HG02678 (cell line): ENCODE results near the gene OSBPL1A.

Source experiments
- ATAC-seq: cut with Tn5 transposase; IDR thresholded peaks from one replicate; pipeline ENCODE4 v1.9.1; 2021; ENCODE audit warnings: mild to moderate bottlenecking, moderate library complexity; ENCODE audit not compliant: unreplicated experiment

The OSBPL1A gene

GRCh38 chr18:24138409-24138788 is 259.2 kb downstream of the OSBPL1A start:
- ATAC-seq: peak; percentile 24

GRCh38 chr18:24136967-24137373 is 260.7 kb downstream of the OSBPL1A start:
- ATAC-seq: no peak

- ATAC-seq: no peak
These were observed 267.1 kb downstream of the OSBPL1A start for GRCh38 chr18:24130494-24130893.

GRCh38 chr18:24128700-24129099 is 268.9 kb downstream of the OSBPL1A start:
- no peak for ATAC-seq

GRCh38 chr18:24127735-24128134 is 269.9 kb downstream of the OSBPL1A start:
- no peak for ATAC-seq

GRCh38 chr18:24126155-24126961 is 271.3 kb downstream of the OSBPL1A start:
- ATAC-seq: no peak

GRCh38 chr18:24121625-24122024 is 276.0 kb downstream of the OSBPL1A start:
- no peak for ATAC-seq

GRCh38 chr18:24120676-24121075 is 276.9 kb downstream of the OSBPL1A start:
- ATAC-seq: no peak

- peak; percentile 76 for ATAC-seq
These were observed 278.7 kb downstream of the OSBPL1A start for GRCh38 chr18:24118750-24119577.

- ATAC-seq: no peak
These were observed 282.0 kb downstream of the OSBPL1A start for GRCh38 chr18:24115628-24116027.

- no peak for ATAC-seq
These were observed 282.6 kb downstream of the OSBPL1A start for GRCh38 chr18:24114924-24115549.

GRCh38 chr18:24112874-24113615 is 284.6 kb downstream of the OSBPL1A start:
- no peak for ATAC-seq

GRCh38 chr18:24112464-24112863 is 285.2 kb downstream of the OSBPL1A start:
- no peak for ATAC-seq
